K562 (cell line): ENCODE measurements around the gene SGMS1. TPM values are rescaled to one million over a fixed set of nuclear protein-coding genes. Genes with fewer than 3 reads are reported as not detected.

Experiments used
- BMI1 ChIP-seq: fragments of 150-350 bp; IDR thresholded peaks from 2 replicates; pipeline ENCODE4 v1.6.1; 2014; ENCODE audit warnings: low read length
- GTF2A2 ChIP-seq: IDR thresholded peaks from 2 replicates; pipeline ENCODE4 v1.6.1; 2016; ENCODE audit warnings: mild to moderate bottlenecking, missing genetic modification characterization, missing compliant biosample characterization
- HNRNPUL1 ChIP-seq: fragments of 200-400 bp; formaldehyde crosslinking; IDR thresholded peaks from 2 replicates; pipeline ENCODE4 v1.6.1; 2017; ENCODE audit warnings: low read length
- IRF1 ChIP-seq: sonication (generic); formaldehyde crosslinking; IDR thresholded peaks from 2 replicates; pipeline ENCODE4 v1.8.0; 2022; ENCODE audit warnings: missing genetic modification reagents, mild to moderate bottlenecking, borderline replicate concordance
- MEF2D ChIP-seq: conservative IDR thresholded peaks from 2 replicates; pipeline ENCODE4 v1.6.1; 2016; ENCODE audit warnings: low read depth, missing genetic modification characterization, missing compliant biosample characterization
- MIER1 ChIP-seq: fragments of 450-650 bp; IDR thresholded peaks from 2 replicates; pipeline ENCODE4 v1.6.1; 2016; ENCODE audit warnings: antibody characterized with exemption, mild to moderate bottlenecking, low read depth
- MYBL2 ChIP-seq, 2 experiments: fragments of 450-650 bp in 1 of 2; sonication (generic) in 1 of 2; formaldehyde crosslinking in 1 of 2; IDR thresholded peaks; 2 replicates each; pipeline versions ENCODE4 v1.6.1 to v1.8.1; 2017 to 2022; ENCODE audit warnings: borderline replicate concordance in 1 of 2, inconsistent platforms in 1 of 2, low read depth in 1 of 2, mild to moderate bottlenecking in 1 of 2, missing genetic modification reagents in 1 of 2, moderate library complexity in 1 of 2
- NFATC3 ChIP-seq: fragments of 450-650 bp; IDR thresholded peaks from 2 replicates; pipeline ENCODE4 v1.6.1; 2017; ENCODE audit warnings: mild to moderate bottlenecking
- REST ChIP-seq, 2 experiments: fragments of 450-650 bp; formaldehyde crosslinking in 1 of 2; IDR thresholded peaks; 2 replicates each; pipeline versions ENCODE4 v1.4.0 to v1.6.1; 2014 to 2020; ENCODE audit warnings: mild to moderate bottlenecking in 2 of 2, borderline replicate concordance in 1 of 2, low read depth in 1 of 2
- SAFB2 ChIP-seq: fragments of 200-400 bp; formaldehyde crosslinking; IDR thresholded peaks from 2 replicates; pipeline ENCODE4 v1.6.1; 2018; ENCODE audit warnings: borderline replicate concordance, low read length, low read depth, moderate library complexity; ENCODE audit not compliant: severe bottlenecking
- SPI1 ChIP-seq: IDR thresholded peaks from 2 replicates; pipeline ENCODE4 v1.6.1; 2011; ENCODE audit warnings: low read depth, low read length, control low read depth, borderline replicate concordance
- ZC3H4 ChIP-seq: sonication (generic); formaldehyde crosslinking; IDR thresholded peaks from 2 replicates; pipeline ENCODE4 v1.9.0; 2021; ENCODE audit warnings: missing genetic modification reagents, borderline replicate concordance
- ZNF274 ChIP-seq: IDR thresholded peaks from 2 replicates; pipeline ENCODE4 v1.6.1; 2011; ENCODE audit warnings: low read depth, mild to moderate bottlenecking, low read length, moderate library complexity, borderline replicate concordance
- ZNF518B ChIP-seq: fragments of 250-450 bp; sonication (Bioruptor Pico); IDR thresholded peaks from 2 replicates; pipeline ENCODE4 v1.5.0; 2021; ENCODE audit warnings: mild to moderate bottlenecking, moderate library complexity
- polyA plus RNA-seq, 8 experiments: library from polyadenylated mRNA; depleted of rRNA in 4 of 8; stranded (reverse) in 5 of 8; unstranded in 3 of 8; fragments of >200 nt; fragmentation: Nextera tagmentation in 2 of 8; fragmentation: Illumina TruSeq in 1 of 8; extraction: Ambion mirVana in 2 of 8; extraction: Trizol in 1 of 8; gene quantifications; 2 replicates each; pipeline versions ENCODE4 v1.2.1 to v1.2.3, GENCODE V29; 2011 to 2014; ENCODE audit warnings: inconsistent platforms in 1 of 8, missing spikeins in 1 of 8
- total RNA-seq, 7 experiments: library from RNA; depleted of rRNA in 6 of 7; stranded (reverse); fragments of >200 nt in 6 of 7; fragmentation: Illumina TruSeq in 2 of 7; extraction: Trizol in 2 of 7; gene quantifications; 2 replicates each; pipeline versions ENCODE4 v1.2.1 to v1.2.3, GENCODE V29; 2011 to 2021; ENCODE audit warnings: low replicate concordance in 1 of 7

The SGMS1 gene
- total and polyA plus RNA-seq, 9 of the 15 experiments (the other 6 are each of a cell fraction or from before 2014, with no cell fraction given): 22.6 to 232 (median 82.2) TPM

- no peak for TF ChIP-seq ZNF518B (CRISPR knock-in tag)
- TF ChIP-seq BMI1: no peak
- TF ChIP-seq MIER1: no peak
- TF ChIP-seq REST (IDR thresholded peaks at IDR 0.05; ENCODE audit: borderline replicate concordance): peak; percentile 78; the same call in 1 of the 2 replicates
- no peak for TF ChIP-seq REST (CRISPR knock-in tag; IDR thresholded peaks at IDR 0.05; ENCODE audit: low read depth)
- no peak for TF ChIP-seq SPI1
- TF ChIP-seq HNRNPUL1: no peak
- TF ChIP-seq ZNF274: no peak
- no peak for TF ChIP-seq ZC3H4 (CRISPR knock-in tag)
- no peak for TF ChIP-seq GTF2A2 (tag)
- TF ChIP-seq SAFB2: no peak
- TF ChIP-seq MEF2D (tag): no peak
- TF ChIP-seq MYBL2 (IDR thresholded peaks at IDR 0.05; ENCODE audit: low read depth): no peak
- TF ChIP-seq MYBL2 (CRISPR knock-in tag; IDR thresholded peaks at IDR 0.05; ENCODE audit: borderline replicate concordance): no peak
- no peak for TF ChIP-seq IRF1 (CRISPR knock-in tag)
- no peak for TF ChIP-seq NFATC3
Observed at GRCh38 chr10:50275650-50276235, 348.0 kb downstream of the SGMS1 start (continued).
